PFSK-1 (cell line): ENCODE data around the gene AFF2.

Experiments used
- POLR2AphosphoS5 ChIP-seq: IDR thresholded peaks from 2 replicates; pipeline ENCODE4 v1.6.1; 2012; ENCODE audit warnings: low read depth, mild to moderate bottlenecking, control low read depth, low read length, moderate library complexity
- SIN3A ChIP-seq: IDR thresholded peaks from 2 replicates; pipeline ENCODE4 v1.6.1; 2012; ENCODE audit warnings: mild to moderate bottlenecking, low read length, moderate library complexity, borderline replicate concordance; ENCODE audit not compliant: insufficient read depth
- TAF1 ChIP-seq: IDR thresholded peaks from 2 replicates; pipeline ENCODE4 v1.6.1; 2012; ENCODE audit warnings: low read length, control low read depth, borderline replicate concordance; ENCODE audit not compliant: insufficient read depth
- TF ChIP-seq, protein P1 (sequence below), 2 experiments: IDR thresholded peaks; 2 replicates each; pipeline versions ENCODE4 v1.6.1 to v1.8.0; 2011 to 2012; ENCODE audit warnings: low read depth in 2 of 2, low read length in 2 of 2, control low read depth in 1 of 2, inconsistent platforms in 1 of 2, mild to moderate bottlenecking in 1 of 2, moderate library complexity in 1 of 2; ENCODE audit not compliant: insufficient read depth in 1 of 2

DNA sequence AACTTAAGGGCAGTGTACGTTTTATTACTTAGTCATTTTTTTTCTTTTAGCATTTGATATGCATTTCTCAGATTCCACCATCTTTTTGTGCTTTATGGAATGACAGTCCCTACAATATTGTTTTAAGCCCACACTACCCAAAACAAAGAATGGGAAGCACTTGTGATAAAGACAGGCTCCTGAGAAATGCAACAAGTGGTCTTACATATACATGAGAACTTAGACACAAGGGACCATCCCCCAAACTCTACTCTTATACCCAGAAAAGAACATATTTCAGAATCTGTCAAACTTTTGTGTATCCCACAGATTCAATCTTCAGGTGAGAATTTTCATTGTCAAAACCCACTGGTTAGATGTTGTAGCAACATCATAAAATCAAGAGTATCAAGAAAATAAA lies 491.1 kb downstream of the AFF2 start:
- TF ChIP-seq TAF1 (no peak), POLR2AphosphoS5 (no peak), SIN3A (no peak)
- TF ChIP-seq, protein P1, sequence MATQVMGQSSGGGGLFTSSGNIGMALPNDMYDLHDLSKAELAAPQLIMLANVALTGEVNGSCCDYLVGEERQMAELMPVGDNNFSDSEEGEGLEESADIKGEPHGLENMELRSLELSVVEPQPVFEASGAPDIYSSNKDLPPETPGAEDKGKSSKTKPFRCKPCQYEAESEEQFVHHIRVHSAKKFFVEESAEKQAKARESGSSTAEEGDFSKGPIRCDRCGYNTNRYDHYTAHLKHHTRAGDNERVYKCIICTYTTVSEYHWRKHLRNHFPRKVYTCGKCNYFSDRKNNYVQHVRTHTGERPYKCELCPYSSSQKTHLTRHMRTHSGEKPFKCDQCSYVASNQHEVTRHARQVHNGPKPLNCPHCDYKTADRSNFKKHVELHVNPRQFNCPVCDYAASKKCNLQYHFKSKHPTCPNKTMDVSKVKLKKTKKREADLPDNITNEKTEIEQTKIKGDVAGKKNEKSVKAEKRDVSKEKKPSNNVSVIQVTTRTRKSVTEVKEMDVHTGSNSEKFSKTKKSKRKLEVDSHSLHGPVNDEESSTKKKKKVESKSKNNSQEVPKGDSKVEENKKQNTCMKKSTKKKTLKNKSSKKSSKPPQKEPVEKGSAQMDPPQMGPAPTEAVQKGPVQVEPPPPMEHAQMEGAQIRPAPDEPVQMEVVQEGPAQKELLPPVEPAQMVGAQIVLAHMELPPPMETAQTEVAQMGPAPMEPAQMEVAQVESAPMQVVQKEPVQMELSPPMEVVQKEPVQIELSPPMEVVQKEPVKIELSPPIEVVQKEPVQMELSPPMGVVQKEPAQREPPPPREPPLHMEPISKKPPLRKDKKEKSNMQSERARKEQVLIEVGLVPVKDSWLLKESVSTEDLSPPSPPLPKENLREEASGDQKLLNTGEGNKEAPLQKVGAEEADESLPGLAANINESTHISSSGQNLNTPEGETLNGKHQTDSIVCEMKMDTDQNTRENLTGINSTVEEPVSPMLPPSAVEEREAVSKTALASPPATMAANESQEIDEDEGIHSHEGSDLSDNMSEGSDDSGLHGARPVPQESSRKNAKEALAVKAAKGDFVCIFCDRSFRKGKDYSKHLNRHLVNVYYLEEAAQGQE (IDR thresholded peaks at IDR 0.05; ENCODE audit: insufficient read depth in 1 of 2, low read depth in 2 of 2, low read length in 2 of 2): no peak
